CD4-positive, alpha-beta memory T cell (primary cell): ENCODE results near the gene EXD1. TPM values are rescaled to one million over a fixed set of nuclear protein-coding genes. Genes with fewer than 3 reads are reported as not detected.
A peak's percentile ranks its signal among the peaks of the same experiment; 100 is the strongest.
"Not testable (repeated sequence)": the region's sequence is repeated elsewhere in the genome, so short reads cannot be mapped to it uniquely, and the experiment has no call there.

ENCODE experiments used
- CTCF ChIA-PET: fragments of 350-600 bp; sonication (Branson Sonifier 250); formaldehyde crosslinking; loops from one replicate; lab custom pipeline; 2021; ENCODE audit warnings: inconsistent platforms; ENCODE audit not compliant: partially characterized antibody; lab: Charles Lee
- POLR2A ChIA-PET: fragments of 350-600 bp; sonication (Branson Sonifier 250); formaldehyde crosslinking; loops from one replicate; lab custom pipeline; 2021; ENCODE audit not compliant: partially characterized antibody; lab: Charles Lee
- DNase-seq, 5 donors: peaks; one replicate each; pipeline versions ENCODE4 v3.0.0 to v3.0.0-alpha.2; 2020 to 2022; ENCODE audit warnings: mixed read lengths in 1 of 5
- H3K27ac ChIP-seq: one replicate; pipeline ENCODE4 v1.7.0; 2013; ENCODE audit warnings: low read depth, low read length
- H3K27me3 ChIP-seq: 2 replicates; pipeline ENCODE4 v1.7.0; 2013; ENCODE audit warnings: mild to moderate bottlenecking, low read length, moderate library complexity; ENCODE audit not compliant: insufficient read depth
- H3K36me3 ChIP-seq: 2 replicates; pipeline ENCODE4 v1.7.0; 2013; ENCODE audit warnings: mild to moderate bottlenecking, low read length, moderate library complexity; ENCODE audit not compliant: insufficient read depth
- H3K4me1 ChIP-seq: 2 replicates; pipeline ENCODE4 v1.7.0; 2013; ENCODE audit warnings: mild to moderate bottlenecking, low read length, moderate library complexity; ENCODE audit not compliant: insufficient read depth
- H3K4me3 ChIP-seq, 2 donors: one replicate each; pipeline ENCODE4 v1.7.0; 2013; ENCODE audit warnings: low read length in 2 of 2, mild to moderate bottlenecking in 1 of 2
- H3K9me3 ChIP-seq, 2 donors: one replicate each; pipeline ENCODE4 v1.7.0; 2013; ENCODE audit warnings: low read length in 2 of 2, control low read depth in 1 of 2; ENCODE audit not compliant: control insufficient read depth in 1 of 2
- H3K27ac Mint-ChIP-seq, 7 donors: one replicate each; pipeline ENCODE4 v1.8.0; 2020 to 2021; ENCODE audit warnings: mixed read lengths in 7 of 7, mild to moderate bottlenecking in 6 of 7, inconsistent platforms in 3 of 7, moderate library complexity in 3 of 7
- H3K27me3 Mint-ChIP-seq, 2 donors: one replicate each; pipeline ENCODE4 v1.8.0; 2020 to 2021; ENCODE audit warnings: mixed read lengths in 2 of 2
- H3K36me3 Mint-ChIP-seq, 2 donors: one replicate each; pipeline ENCODE4 v1.8.0; 2020 to 2021; ENCODE audit warnings: mixed read lengths in 2 of 2, inconsistent platforms in 1 of 2, mild to moderate bottlenecking in 1 of 2
- H3K4me1 Mint-ChIP-seq, 4 donors: one replicate each; pipeline ENCODE4 v1.8.0; 2020 to 2021; ENCODE audit warnings: mixed read lengths in 4 of 4, mild to moderate bottlenecking in 1 of 4
- H3K4me3 Mint-ChIP-seq, 8 donors: one replicate each; pipeline ENCODE4 v1.8.0; 2020 to 2021; ENCODE audit warnings: mixed read lengths in 8 of 8, mild to moderate bottlenecking in 7 of 8, moderate library complexity in 6 of 8, inconsistent platforms in 3 of 8
- H3K9me3 Mint-ChIP-seq, 8 donors: one replicate each; pipeline ENCODE4 v1.8.0; 2020 to 2021; ENCODE audit warnings: mixed read lengths in 8 of 8, mild to moderate bottlenecking in 5 of 8, inconsistent platforms in 3 of 8, moderate library complexity in 1 of 8
- intact Hi-C: fragments of 100-400 bp; cut with micrococcal nuclease; formaldehyde crosslinking; loops from one replicate; pipeline ENCODE4 v1.15.1; 2023
- polyA plus RNA-seq, 2 donors: library from polyadenylated mRNA; unstranded; fragments of 300-500 nt; fragmentation: Illumina TruSeq; gene quantifications; one replicate each; pipeline ENCODE4 v1.2.3, GENCODE V29; 2021
- total RNA-seq, 2 experiments: library from RNA; stranded (reverse); gene quantifications; one replicate each; pipeline ENCODE4 v1.2.3, GENCODE V29; 2021

EXD1 gene
- total and polyA plus RNA-seq, 4 experiments from 2014 or later = not detected

DNA sequence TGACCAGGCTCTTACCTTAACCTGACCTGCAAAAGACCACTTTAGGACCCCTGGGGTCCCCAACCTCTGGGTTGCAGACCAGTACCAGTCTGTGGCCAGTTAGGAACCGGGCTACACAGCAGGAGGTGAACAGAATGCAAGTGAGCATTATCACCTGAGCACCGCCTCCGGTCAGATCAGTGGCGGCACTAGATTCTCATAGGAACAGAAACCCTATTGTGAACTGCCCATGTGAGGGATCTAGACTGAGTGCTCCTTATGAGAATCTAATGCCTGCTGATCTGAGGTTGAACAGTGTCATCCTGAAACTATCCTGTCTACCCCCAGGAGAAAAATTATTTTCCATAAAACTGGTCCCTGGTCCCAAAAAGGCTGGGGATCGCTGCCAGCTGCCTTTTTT, 20.9 kb upstream of the EXD1 start:
- ChIA-PET CTCF (no interaction called here), POLR2A (no interaction called here)
- no peaks in the 10 kb centered on the region for H3K36me3 ChIP-seq
- H3K27ac ChIP-seq = no peak overlapping the region
- no peaks in the 10 kb centered on the region for H3K4me1 ChIP-seq
- Mint-ChIP-seq H3K9me3 (peaks cover 0 to 1% (median 0%) of the 10 kb centered on the region in 8 donors), H3K27ac (peak overlapping the region in 3 of 7 donors; percentile 7 to 64 (median 37)), H3K4me3 (no peak overlapping the region), H3K27me3 (no peaks in the 10 kb centered on the region), H3K4me1 (no peaks in the 10 kb centered on the region), H3K36me3 (peaks cover 9 to 15% of the 10 kb centered on the region in 2 donors)
- intact Hi-C loops = no loop called here
- no peak for DNase-seq
- H3K9me3 ChIP-seq = no peaks in the 10 kb centered on the region
- no peak overlapping the region for H3K4me3 ChIP-seq
- H3K27me3 ChIP-seq = no peaks in the 10 kb centered on the region

DNA sequence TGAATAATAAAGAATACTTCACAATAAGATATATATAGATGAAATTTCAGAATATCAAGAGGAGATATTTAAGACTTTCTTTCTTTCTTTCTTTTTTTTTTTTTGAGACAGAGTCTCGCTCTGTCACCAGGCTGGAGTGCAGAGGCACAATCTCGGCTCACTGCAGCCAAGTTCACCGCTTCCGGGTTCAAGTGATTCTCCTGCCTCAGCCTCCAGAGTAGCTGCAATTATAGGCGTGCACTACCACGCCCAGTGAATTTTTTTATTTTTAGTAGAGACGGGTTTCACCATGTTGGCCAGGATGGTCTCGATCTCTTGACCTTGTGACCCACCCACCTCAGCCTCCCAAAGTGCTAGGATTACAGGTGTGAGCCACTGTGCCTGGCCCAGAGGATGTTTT, 20.2 kb upstream of the EXD1 start:
- H3K36me3 ChIP-seq, H3K4me3 Mint-ChIP-seq, POLR2A ChIA-PET, H3K27me3 ChIP-seq, H3K4me1 ChIP-seq, H3K27me3 Mint-ChIP-seq, H3K9me3 ChIP-seq, H3K4me3 ChIP-seq, DNase-seq, intact Hi-C loops, H3K27ac ChIP-seq, H3K4me1 Mint-ChIP-seq, CTCF ChIA-PET, H3K9me3 Mint-ChIP-seq: not testable (repeated sequence)
- peaks cover 12 to 16% of the 10 kb centered on the region in 2 donors for H3K36me3 Mint-ChIP-seq
- H3K27ac Mint-ChIP-seq = peak overlapping the region in 1 of 7 donors; percentile 64

GRCh38 chr15:41241221-41241964, 10.8 kb upstream of the EXD1 start:
- Histone ChIP-seq H3K36me3 (no peaks in the 10 kb centered on the region), H3K4me1 (no peaks in the 10 kb centered on the region), H3K4me3 (no peak overlapping the region), H3K9me3 (no peaks in the 10 kb centered on the region), H3K27me3 (no peaks in the 10 kb centered on the region), H3K27ac (no peak overlapping the region)
- ChIA-PET CTCF (no interaction called here), POLR2A (interaction anchor here (0.7 to 1.6 kb wide), 2 partner anchors 10 to 427 kb away, joined by 3 to 6 read pairs; partner anchors contain the start of genes CHP1 and EXD1)
- no peak for DNase-seq
- Mint-ChIP-seq H3K36me3 (peaks cover 13 to 28% of the 10 kb centered on the region in 2 donors), H3K9me3 (no peaks in the 10 kb centered on the region), H3K27ac (peak overlapping the region in 2 of 7 donors; percentile 13 to 16), H3K27me3 (no peaks in the 10 kb centered on the region), H3K4me1 (peaks cover 0 to 4% (median 2%) of the 10 kb centered on the region in 4 donors), H3K4me3 (no peak overlapping the region)
- intact Hi-C loops = no loop called here

- no peak for DNase-seq
- ChIA-PET CTCF (no interaction called here), POLR2A (no interaction called here)
- H3K27me3 ChIP-seq = no peaks in the 10 kb centered on the region
- Mint-ChIP-seq H3K27me3 (no peaks in the 10 kb centered on the region), H3K36me3 (peaks cover 5 to 7% of the 10 kb centered on the region in 2 donors), H3K4me3 (peak overlapping the region in 1 of 8 donors; percentile 31), H3K9me3 (no peaks in the 10 kb centered on the region), H3K4me1 (peaks cover 5 to 10% (median 8%) of the 10 kb centered on the region in 4 donors), H3K27ac (peak overlapping the region in 1 of 7 donors; percentile 25)
- intact Hi-C loops = no loop called here
- H3K4me3 ChIP-seq = no peak overlapping the region
- no peaks in the 10 kb centered on the region for H3K9me3 ChIP-seq
- H3K4me1 ChIP-seq = peaks cover 3% of the 10 kb centered on the region
- no peaks in the 10 kb centered on the region for H3K36me3 ChIP-seq
- H3K27ac ChIP-seq = no peak overlapping the region
Observed at GRCh38 chr15:41238100-41238499, 7.5 kb upstream of the EXD1 start.

DNA sequence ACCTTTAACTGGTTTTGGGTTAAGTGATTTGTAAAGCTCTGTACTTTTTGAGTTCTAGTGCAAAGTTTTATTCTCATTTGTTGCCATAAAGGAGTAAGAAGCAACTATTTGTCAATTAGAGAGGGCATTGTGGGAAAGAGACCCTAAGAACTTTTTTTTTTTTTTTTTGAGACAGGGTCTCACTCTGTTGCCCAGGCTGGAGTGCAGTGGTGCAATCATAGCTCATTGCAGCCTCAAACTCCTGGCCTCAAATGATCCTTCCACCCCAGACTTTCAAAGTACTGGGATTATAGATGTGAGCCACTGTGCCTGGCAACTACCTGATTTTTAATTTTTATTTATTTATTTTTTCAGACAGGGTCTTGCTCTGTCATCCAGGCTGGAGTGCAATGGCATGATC, 5.4 kb upstream of the EXD1 start:
- Mint-ChIP-seq H3K27ac (no peak overlapping the region), H3K4me3 (no peak overlapping the region), H3K36me3 (peaks cover 0 to 4% of the 10 kb centered on the region in 2 donors), H3K9me3 (no peaks in the 10 kb centered on the region), H3K4me1 (peaks cover 18 to 31% (median 23%) of the 10 kb centered on the region in 4 donors), H3K27me3 (no peaks in the 10 kb centered on the region)
- Histone ChIP-seq H3K27ac (no peak overlapping the region), H3K36me3 (no peaks in the 10 kb centered on the region), H3K27me3 (no peaks in the 10 kb centered on the region), H3K9me3 (no peaks in the 10 kb centered on the region), H3K4me3 (no peak overlapping the region), H3K4me1 (peaks cover 21% of the 10 kb centered on the region)
- ChIA-PET CTCF (no interaction called here), POLR2A (no interaction called here)
- DNase-seq = no peak
- intact Hi-C loops = no loop called here

DNA sequence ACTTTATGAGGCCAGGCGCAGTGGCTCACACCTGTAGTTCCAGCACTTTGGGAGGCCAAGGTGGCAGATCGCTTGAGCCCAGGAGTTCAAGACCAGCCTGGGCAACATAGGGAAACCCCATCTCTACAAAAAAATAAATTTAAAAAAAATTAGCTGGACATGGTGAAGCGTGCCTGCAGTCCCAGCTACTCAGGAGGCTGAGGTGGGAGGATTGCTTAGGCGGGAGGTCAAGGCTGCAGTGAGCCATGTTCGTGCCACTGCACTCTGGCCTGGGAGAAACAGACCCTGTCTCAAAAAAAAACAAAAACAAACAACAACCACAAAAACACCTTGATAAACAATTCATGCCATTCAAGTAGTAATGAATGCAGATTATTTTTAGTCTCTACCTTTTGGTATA, 4.7 kb upstream of the EXD1 start:
- H3K27me3 ChIP-seq = not testable (repeated sequence)

GRCh38 chr15:41233367-41233771, 2.8 kb upstream of the EXD1 start:
- Mint-ChIP-seq H3K4me3 (no peak overlapping the region), H3K36me3 (peaks cover 0 to 4% of the 10 kb centered on the region in 2 donors), H3K27me3 (no peaks in the 10 kb centered on the region), H3K27ac (peak overlapping the region in 2 of 7 donors; percentile 2 to 95), H3K9me3 (no peaks in the 10 kb centered on the region), H3K4me1 (peaks cover 20 to 39% (median 29%) of the 10 kb centered on the region in 4 donors)
- no peak for DNase-seq
- Histone ChIP-seq H3K27ac (no peak overlapping the region), H3K36me3 (no peaks in the 10 kb centered on the region), H3K27me3 (no peaks in the 10 kb centered on the region), H3K9me3 (no peaks in the 10 kb centered on the region), H3K4me3 (no peak overlapping the region), H3K4me1 (peaks cover 28% of the 10 kb centered on the region)
- intact Hi-C loops = loop anchor here (5.0 kb wide), 1 partner anchor 911 kb away; the partner anchor contains the start of gene INAFM2
- ChIA-PET CTCF (no interaction called here), POLR2A (no interaction called here)

More for the DNA sequence above, 4.7 kb upstream of the EXD1 start:
- H3K27me3 Mint-ChIP-seq, H3K36me3 Mint-ChIP-seq, H3K4me3 ChIP-seq, DNase-seq, H3K27ac ChIP-seq, H3K9me3 Mint-ChIP-seq, POLR2A ChIA-PET, H3K27ac Mint-ChIP-seq, H3K36me3 ChIP-seq, H3K4me3 Mint-ChIP-seq, intact Hi-C loops, H3K9me3 ChIP-seq, CTCF ChIA-PET: not testable (repeated sequence)
- H3K4me1 Mint-ChIP-seq = peaks cover 21 to 37% (median 29%) of the 10 kb centered on the region in 4 donors
- H3K4me1 ChIP-seq = peaks cover 27% of the 10 kb centered on the region
